BJ (cell line): ENCODE results near the gene DNASE2. TPM values are rescaled to one million over a fixed set of nuclear protein-coding genes. Genes with fewer than 3 reads are reported as not detected.
"Not testable (repeated sequence)": the region's sequence is repeated elsewhere in the genome, so short reads cannot be mapped to it uniquely, and the experiment has no call there.

Source experiments
- CTCF ChIA-PET: fragments of 350-600 bp; formaldehyde crosslinking; extraction: SDS; loops from one replicate; lab custom pipeline; 2021; ENCODE audit warnings: antibody characterized with exemption, inconsistent platforms; lab: Yijun Ruan, JAX
- POLR2A ChIA-PET: fragments of 300-600 bp; sonication (Branson Sonifier 250); formaldehyde crosslinking; extraction: SDS; loops from one replicate; lab custom pipeline; 2021; ENCODE audit warnings: antibody characterized with exemption; lab: Charles Lee
- DNase-seq: peaks from one replicate; pipeline ENCODE4 v3.0.0-alpha.2; 2011; ENCODE audit warnings: low read depth
- H3K27me3 ChIP-seq: 2 replicates; pipeline ENCODE4 v1.6.0; 2011; ENCODE audit warnings: low read length; ENCODE audit not compliant: control insufficient read depth, insufficient read depth
- H3K36me3 ChIP-seq: 2 replicates; pipeline ENCODE4 v1.5.1; 2011; ENCODE audit warnings: low read length; ENCODE audit not compliant: control insufficient read depth, insufficient read depth
- H3K4me3 ChIP-seq: 2 replicates; pipeline ENCODE4 v1.5.1; 2011; ENCODE audit warnings: low read depth, mild to moderate bottlenecking, control low read depth, low read length
- polyA plus RNA-seq: library from polyadenylated mRNA; depleted of rRNA; stranded (reverse); fragments of >200 nt; gene quantifications from 2 replicates; pipeline ENCODE4 v1.2.3, GENCODE V29; 2011
- TF ChIP-seq, protein P1 (sequence below): IDR thresholded peaks from 2 replicates; pipeline ENCODE4 v1.5.1; 2011; ENCODE audit warnings: low read depth, mild to moderate bottlenecking, control low read depth, inconsistent platforms, low read length, moderate library complexity; ENCODE audit not compliant: insufficient read depth

DNASE2 gene
- polyA plus RNA-seq, 1 experiment: 68.8 TPM

DNA sequence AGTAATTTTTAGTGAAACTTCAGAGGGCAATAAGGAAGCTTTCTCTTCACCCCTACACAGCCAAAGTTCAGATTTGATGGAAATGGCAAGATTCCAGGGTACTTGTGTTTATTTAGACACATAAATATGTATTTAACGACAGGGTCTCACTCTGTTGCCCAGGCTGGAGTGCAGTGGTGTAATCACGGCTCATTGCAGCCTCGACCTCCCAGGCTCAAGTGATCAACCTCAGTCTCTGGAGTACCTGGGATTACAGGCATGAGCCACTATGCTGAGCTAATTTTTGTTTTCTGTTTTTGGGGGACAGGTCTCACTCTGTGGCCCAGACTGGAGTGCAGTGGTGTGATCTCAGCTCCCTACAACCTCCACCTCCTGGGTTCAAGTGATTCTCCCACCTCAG is 39.8 kb upstream of the DNASE2 start:
- no peak for DNase-seq
- Histone ChIP-seq H3K4me3 (no peak overlapping the region), H3K36me3 (peaks cover 24% of the 10 kb centered on the region), H3K27me3 (no peaks in the 10 kb centered on the region)
- ChIA-PET CTCF (interaction anchor here (0.6 to 1.5 kb wide), 3 partner anchors 11 to 188 kb away, joined by 3 to 5 read pairs (median 3); no protein-coding TSS in a partner anchor), POLR2A (no interaction called here)
- TF ChIP-seq, protein P1, sequence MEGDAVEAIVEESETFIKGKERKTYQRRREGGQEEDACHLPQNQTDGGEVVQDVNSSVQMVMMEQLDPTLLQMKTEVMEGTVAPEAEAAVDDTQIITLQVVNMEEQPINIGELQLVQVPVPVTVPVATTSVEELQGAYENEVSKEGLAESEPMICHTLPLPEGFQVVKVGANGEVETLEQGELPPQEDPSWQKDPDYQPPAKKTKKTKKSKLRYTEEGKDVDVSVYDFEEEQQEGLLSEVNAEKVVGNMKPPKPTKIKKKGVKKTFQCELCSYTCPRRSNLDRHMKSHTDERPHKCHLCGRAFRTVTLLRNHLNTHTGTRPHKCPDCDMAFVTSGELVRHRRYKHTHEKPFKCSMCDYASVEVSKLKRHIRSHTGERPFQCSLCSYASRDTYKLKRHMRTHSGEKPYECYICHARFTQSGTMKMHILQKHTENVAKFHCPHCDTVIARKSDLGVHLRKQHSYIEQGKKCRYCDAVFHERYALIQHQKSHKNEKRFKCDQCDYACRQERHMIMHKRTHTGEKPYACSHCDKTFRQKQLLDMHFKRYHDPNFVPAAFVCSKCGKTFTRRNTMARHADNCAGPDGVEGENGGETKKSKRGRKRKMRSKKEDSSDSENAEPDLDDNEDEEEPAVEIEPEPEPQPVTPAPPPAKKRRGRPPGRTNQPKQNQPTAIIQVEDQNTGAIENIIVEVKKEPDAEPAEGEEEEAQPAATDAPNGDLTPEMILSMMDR: no peak

DNA sequence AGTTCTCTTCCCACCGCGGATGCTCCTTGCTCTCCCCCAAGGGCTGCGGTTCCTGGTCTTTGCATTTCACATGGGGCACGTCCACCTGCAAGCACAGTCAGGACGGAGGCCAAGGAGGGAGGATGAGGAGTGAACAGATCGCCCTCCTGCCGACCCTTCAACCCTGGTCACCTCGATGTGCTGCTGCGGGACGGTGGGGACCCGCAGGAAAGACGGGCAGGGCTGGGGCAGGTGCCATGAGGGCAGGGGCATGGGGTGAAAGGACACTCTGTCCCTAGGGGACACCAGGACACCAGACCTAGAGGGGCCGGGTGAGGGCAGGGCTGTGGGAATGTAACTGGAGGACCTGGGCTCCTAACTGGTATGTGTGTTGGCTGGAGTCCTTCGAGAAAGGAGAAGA is 37.0 kb upstream of the DNASE2 start:
- TF ChIP-seq, protein P1: no peak
- H3K36me3 ChIP-seq: peaks cover 10% of the 10 kb centered on the region
- no peaks in the 10 kb centered on the region for H3K27me3 ChIP-seq
- CTCF ChIA-PET: interaction anchor here (1.1 to 1.3 kb wide), 2 partner anchors 8 to 10 kb away, joined by 3 read pairs; no protein-coding TSS in a partner anchor
- POLR2A ChIA-PET: no interaction called here
- no peak overlapping the region for H3K4me3 ChIP-seq
- DNase-seq: no peak

DNA sequence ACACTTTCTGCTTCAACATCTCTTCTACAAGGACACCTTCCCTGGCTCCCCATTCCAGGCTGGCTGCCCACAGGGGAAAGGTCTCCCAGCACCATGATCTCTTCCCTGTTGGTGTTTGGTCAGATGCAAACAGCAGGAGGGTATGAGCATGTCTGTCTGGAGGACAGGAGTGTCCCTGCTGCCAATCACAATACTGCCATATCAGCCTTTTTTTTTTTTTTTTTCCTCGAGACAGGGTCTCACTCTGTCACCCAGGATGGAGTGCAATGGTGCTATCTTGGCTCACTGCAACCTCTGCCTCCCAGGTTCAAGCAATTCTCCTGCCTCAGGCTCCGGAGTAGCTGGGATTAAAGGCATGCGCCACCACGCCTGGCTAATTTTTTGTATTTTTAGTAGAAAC is 34.6 kb upstream of the DNASE2 start:
- H3K27me3 ChIP-seq, H3K4me3 ChIP-seq, POLR2A ChIA-PET, H3K36me3 ChIP-seq, DNase-seq, CTCF ChIA-PET: not testable (repeated sequence)

DNA sequence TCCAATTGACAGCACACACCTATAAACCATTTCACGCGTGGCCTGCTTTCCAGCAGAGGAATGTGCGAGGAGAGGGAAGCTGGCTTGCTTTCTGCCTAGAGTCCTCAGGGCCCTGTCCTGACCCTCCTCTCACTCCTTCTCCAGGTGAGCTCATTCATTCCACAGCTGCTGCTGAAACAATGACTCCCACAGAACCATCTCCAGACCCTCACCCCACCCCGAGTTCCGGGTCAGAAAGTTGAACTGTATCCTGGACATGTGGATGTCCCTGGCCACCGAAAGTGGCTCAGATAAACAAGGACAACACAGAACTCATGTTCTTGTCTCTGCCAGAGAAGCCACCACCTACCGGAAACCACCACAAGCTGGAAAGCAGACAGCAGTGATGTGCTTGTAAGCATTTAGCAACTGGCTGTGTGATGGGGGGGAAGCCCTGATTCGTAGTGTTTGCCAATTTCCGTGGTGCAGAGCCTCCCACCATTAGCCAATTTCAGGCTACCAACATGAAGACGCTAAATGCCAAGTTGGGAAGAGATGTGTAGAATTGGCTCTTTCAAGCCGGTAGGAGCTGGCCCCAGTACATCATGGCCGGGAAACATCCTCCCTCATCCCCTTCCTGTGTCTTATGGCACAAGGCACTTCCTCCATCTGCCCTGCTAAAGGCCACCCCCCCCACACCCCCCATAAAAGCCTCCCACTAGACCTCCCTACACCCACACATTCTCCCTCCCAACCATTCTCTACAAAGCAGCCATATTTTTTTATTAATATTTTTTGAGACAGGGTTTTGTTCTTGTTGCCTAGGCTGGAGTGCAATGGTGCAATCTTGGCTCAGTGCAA is 32.8 kb upstream of the DNASE2 start:
- DNase-seq: no peak
- ChIA-PET POLR2A (no interaction called here), CTCF (interaction anchor here (1.2 to 1.3 kb wide), 2 partner anchors 51 to 66 kb away, joined by 3 to 5 read pairs; no protein-coding TSS in a partner anchor)
- Histone ChIP-seq H3K4me3 (no peak overlapping the region), H3K27me3 (no peaks in the 10 kb centered on the region), H3K36me3 (no peaks in the 10 kb centered on the region)
- TF ChIP-seq, protein P1: no peak

DNA sequence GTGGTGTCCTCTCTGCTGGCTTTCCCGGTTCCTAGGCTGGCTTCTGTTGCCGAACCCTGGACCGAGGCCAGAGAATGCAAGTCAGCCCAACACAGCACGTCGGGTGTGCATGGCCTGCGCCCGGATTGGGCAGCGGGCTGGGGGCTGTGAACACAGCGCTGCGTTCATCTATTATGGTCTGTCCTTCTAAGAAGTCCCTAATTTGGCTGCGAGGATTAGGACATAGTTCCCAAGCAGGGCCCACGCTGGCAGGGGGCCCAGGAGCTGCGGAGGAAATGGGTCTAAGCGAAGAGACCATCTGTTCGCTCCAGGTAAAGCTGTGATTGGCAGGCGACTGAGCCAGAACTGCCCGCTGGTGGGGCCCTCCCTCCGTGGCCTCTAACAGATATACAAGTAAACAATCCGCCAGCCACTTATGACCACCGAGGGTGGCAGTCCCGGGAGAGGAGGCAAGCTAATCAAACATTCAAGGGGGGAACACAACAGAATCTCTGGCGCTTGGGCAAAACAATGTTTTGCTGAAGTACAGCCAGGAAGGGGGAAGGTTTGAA is 31.8 kb upstream of the DNASE2 start:
- ChIA-PET CTCF (interaction anchor here (0.9 to 1.3 kb wide), 3 partner anchors 52 to 154 kb away, joined by 3 to 5 read pairs (median 3); no protein-coding TSS in a partner anchor), POLR2A (interaction anchor here (0.6 kb wide), 1 partner anchor 15 kb away, joined by 3 read pairs; no protein-coding TSS in a partner anchor)
- no peaks in the 10 kb centered on the region for H3K36me3 ChIP-seq
- H3K27me3 ChIP-seq: no peaks in the 10 kb centered on the region
- H3K4me3 ChIP-seq: no peak overlapping the region
- DNase-seq: no peak
- TF ChIP-seq, protein P1: no peak
